HG02852 (cell line): ENCODE results near the gene TAX1BP3.
"Not testable (repeated sequence)": the region's sequence is repeated elsewhere in the genome, so short reads cannot be mapped to it uniquely, and the experiment has no call there.

ENCODE experiments used
- ATAC-seq: cut with Tn5 transposase; IDR thresholded peaks from one replicate; pipeline ENCODE4 v1.9.1; 2021; ENCODE audit warnings: mild to moderate bottlenecking, moderate library complexity; ENCODE audit not compliant: unreplicated experiment

Gene TAX1BP3

GRCh38 chr17:3668279-3669084, at the start of gene TAX1BP3, which contains the start of gene EMC6:
Gene TAX1BP3 (minus strand): TSS chr17:3668578. CDS start chr17:3668526, 52 bp downstream.
Gene EMC6 (plus strand): TSS chr17:3668812. CDS start chr17:3669147, 335 bp downstream.
- peak; percentile 85 for ATAC-seq

- no peak for ATAC-seq
These were observed 46.9 kb upstream of the TAX1BP3 start for GRCh38 chr17:3715296-3715695.

- ATAC-seq, result no peak
These were observed 44.6 kb upstream of the TAX1BP3 start for GRCh38 chr17:3712811-3713463.

- peak; percentile 87 for ATAC-seq
These were observed 42.6 kb upstream of the TAX1BP3 start for GRCh38 chr17:3710951-3711383.

- no peak for ATAC-seq
These were observed 40.0 kb upstream of the TAX1BP3 start for GRCh38 chr17:3708366-3708765.

- ATAC-seq, result not testable (repeated sequence)
These were observed 37.3 kb upstream of the TAX1BP3 start for GRCh38 chr17:3705718-3705984.

GRCh38 chr17:3704931-3705717, 36.7 kb upstream of the TAX1BP3 start:
- ATAC-seq, result no peak

GRCh38 chr17:3702041-3702539, 33.7 kb upstream of the TAX1BP3 start:
- not testable (repeated sequence) for ATAC-seq

- no peak for ATAC-seq
These were observed 31.6 kb upstream of the TAX1BP3 start for GRCh38 chr17:3699951-3700350.

- ATAC-seq, result no peak
These were observed 29.8 kb upstream of the TAX1BP3 start for GRCh38 chr17:3698139-3698538.

- no peak for ATAC-seq
These were observed 28.7 kb upstream of the TAX1BP3 start for GRCh38 chr17:3697103-3697476.

GRCh38 chr17:3695723-3696411, 27.5 kb upstream of the TAX1BP3 start, which contains the start of gene P2RX5:
Gene P2RX5 (minus strand): TSS chr17:3696155. CDS start chr17:3696005, 150 bp downstream.
- no peak for ATAC-seq

GRCh38 chr17:3695129-3695722, 26.8 kb upstream of the TAX1BP3 start:
- ATAC-seq, result no peak

- ATAC-seq, result peak; percentile 55
These were observed 25.5 kb upstream of the TAX1BP3 start for GRCh38 chr17:3693829-3694231.

GRCh38 chr17:3693141-3693540, 24.8 kb upstream of the TAX1BP3 start:
- no peak for ATAC-seq

GRCh38 chr17:3692346-3692745, 24.0 kb upstream of the TAX1BP3 start:
- ATAC-seq, result no peak

GRCh38 chr17:3691617-3692067, 23.3 kb upstream of the TAX1BP3 start:
- no peak for ATAC-seq

GRCh38 chr17:3690094-3690715, 21.8 kb upstream of the TAX1BP3 start:
- ATAC-seq, result no peak

GRCh38 chr17:3689262-3690093, 21.1 kb upstream of the TAX1BP3 start:
- no peak for ATAC-seq
